GM12878 (cell line): ENCODE data around the gene PLTP. TPM values are rescaled to one million over a fixed set of nuclear protein-coding genes. Genes with fewer than 3 reads are reported as not detected.

Source experiments
- ATAC-seq: fragments of 200-7000 bp; cut with Tn5 transposase; 3 replicates; pipeline ENCODE4 v1.9.1; 2020; ENCODE audit warnings: mild to moderate bottlenecking, moderate library complexity
- BruUV-seq: library from RNA; stranded (reverse); fragments of 400-500 nt; replicated peaks from 2 replicates; lab custom pipeline; 2021; lab: Mats Ljungman, UMichigan
- CTCF ChIA-PET: fragments of 300-600 bp; sonication (Branson Sonifier 250); formaldehyde crosslinking; extraction: SDS; loops from one replicate; lab custom pipeline; 2021; ENCODE audit warnings: inconsistent platforms; lab: Yijun Ruan, JAX
- POLR2A ChIA-PET: fragments of 350-600 bp; formaldehyde crosslinking; extraction: SDS; loops from one replicate; lab custom pipeline; 2021; ENCODE audit warnings: inconsistent platforms; lab: Charles Lee
- RAD21 ChIA-PET: fragments of 300-600 bp; sonication (Branson Sonifier 250); formaldehyde crosslinking; loops from one replicate; lab custom pipeline; 2023; ENCODE audit warnings: antibody characterized with exemption; ENCODE audit not compliant: unreplicated experiment; lab: Charles Lee
- SMC1A ChIA-PET: fragments of 300-600 bp; sonication (Branson Sonifier 250); formaldehyde crosslinking; loops from one replicate; lab custom pipeline; 2023; ENCODE audit not compliant: unreplicated experiment, uncharacterized antibody; lab: Charles Lee
- DNase-seq: peaks from one replicate; pipeline ENCODE4 v3.0.0-alpha.2; 2011; ENCODE audit warnings: low read depth, low spot score
- FAIRE-seq: peaks from 3 replicates; lab custom pipeline; 2011; peaks lifted over from hg19 to GRCh38; lab: Jason Lieb, UNC
- H2AFZ ChIP-seq: 2 replicates; pipeline ENCODE4 v1.6.0; 2011; ENCODE audit warnings: low read depth, low read length, control low read depth; ENCODE audit not compliant: control insufficient read depth
- H3K27ac ChIP-seq: 2 replicates; pipeline ENCODE4 v1.5.1; 2011; ENCODE audit warnings: control low read depth; ENCODE audit not compliant: control insufficient read depth, insufficient read depth
- H3K27me3 ChIP-seq, 2 experiments: replicated peaks in 1 of 2; 2 replicates each; pipeline versions ENCODE4 v1.6.0 to v1.6.1; 2011; ENCODE audit warnings: low read length in 1 of 2; ENCODE audit not compliant: control insufficient read depth in 2 of 2, insufficient read depth in 2 of 2
- H3K36me3 ChIP-seq, 2 experiments: 2 replicates each; pipeline ENCODE4 v1.5.1; 2011; ENCODE audit warnings: low read length in 1 of 2; ENCODE audit not compliant: control insufficient read depth in 2 of 2, insufficient read depth in 2 of 2
- H3K4me1 ChIP-seq: 2 replicates; pipeline ENCODE4 v1.6.1; 2011; ENCODE audit warnings: mild to moderate bottlenecking, low read length, moderate library complexity, mixed read lengths; ENCODE audit not compliant: control insufficient read depth, insufficient read depth
- H3K4me2 ChIP-seq: 2 replicates; pipeline ENCODE4 v1.6.0; 2011; ENCODE audit warnings: control low read depth; ENCODE audit not compliant: control insufficient read depth, insufficient read depth
- H3K4me3 ChIP-seq: fragments of 200-600 bp; sonication (generic); 2 replicates; pipeline ENCODE4 v1.5.1; 2016
- H3K79me2 ChIP-seq: 2 replicates; pipeline ENCODE4 v1.6.0; 2011; ENCODE audit warnings: low read length; ENCODE audit not compliant: control insufficient read depth, insufficient read depth
- H3K9ac ChIP-seq: 2 replicates; pipeline ENCODE4 v1.8.0; 2011; ENCODE audit warnings: low read length, control low read depth, mixed read lengths; ENCODE audit not compliant: control insufficient read depth, insufficient read depth
- H3K9me3 ChIP-seq: replicated peaks from 3 replicates; pipeline ENCODE4 v1.5.1; 2011; ENCODE audit warnings: mild to moderate bottlenecking, low read length; ENCODE audit not compliant: control insufficient read depth, insufficient read depth
- H4K20me1 ChIP-seq: 2 replicates; pipeline ENCODE4 v1.6.0; 2011; ENCODE audit not compliant: control insufficient read depth, insufficient read depth
- CREB1 ChIP-seq: IDR thresholded peaks from 2 replicates; pipeline ENCODE4 v1.6.1; 2012; ENCODE audit warnings: low read depth, mild to moderate bottlenecking, inconsistent platforms
- E2F8 ChIP-seq: fragments of 450-650 bp; IDR thresholded peaks from 2 replicates; pipeline ENCODE4 v1.6.1; 2018; ENCODE audit warnings: mild to moderate bottlenecking, low read depth, moderate library complexity; ENCODE audit not compliant: partially characterized antibody
- EGR1 ChIP-seq, 2 experiments: IDR thresholded peaks; 1 replicate in 1 of 2; 2 replicates in 1 of 2; pipeline ENCODE4 v1.6.1; 2011 to 2012; ENCODE audit warnings: low read depth in 2 of 2, low read length in 2 of 2, borderline replicate concordance in 1 of 2, mild to moderate bottlenecking in 1 of 2, moderate library complexity in 1 of 2
- EP300 ChIP-seq, 2 experiments: fragments of 150-350 bp in 1 of 2; IDR thresholded peaks; 2 replicates each; pipeline ENCODE4 v1.6.1; 2011 to 2012; ENCODE audit warnings: low read depth in 2 of 2, low read length in 2 of 2, borderline replicate concordance in 1 of 2, improper control_type of control experiment in 1 of 2, inconsistent platforms in 1 of 2; ENCODE audit not compliant: control insufficient read depth in 1 of 2
- JUND ChIP-seq: IDR thresholded peaks from 2 replicates; pipeline ENCODE4 v1.6.1; 2012; ENCODE audit warnings: low read depth, mild to moderate bottlenecking, low read length, improper control_type of control experiment, moderate library complexity
- MLLT1 ChIP-seq: fragments of 450-650 bp; IDR thresholded peaks from 2 replicates; pipeline ENCODE4 v1.6.1; 2016; ENCODE audit warnings: mild to moderate bottlenecking
- MXI1 ChIP-seq: fragments of 150-350 bp; IDR thresholded peaks from 2 replicates; pipeline ENCODE4 v1.6.1; 2011; ENCODE audit warnings: low read depth, mild to moderate bottlenecking, inconsistent platforms, low read length, improper control_type of control experiment
- PML ChIP-seq: IDR thresholded peaks from 2 replicates; pipeline ENCODE4 v1.6.1; 2012; ENCODE audit warnings: low read length, inconsistent platforms
- RELA ChIP-seq: fragments of 450-650 bp; IDR thresholded peaks from 2 replicates; pipeline ENCODE4 v1.8.0; 2014; ENCODE audit warnings: borderline replicate concordance; ENCODE audit not compliant: partially characterized antibody
- STAT3 ChIP-seq: IDR thresholded peaks from 2 replicates; pipeline ENCODE4 v1.6.1; 2011; ENCODE audit warnings: low read depth, low read length, improper control_type of control experiment
- TAF1 ChIP-seq: IDR thresholded peaks from 2 replicates; pipeline ENCODE4 v1.6.1; 2011; ENCODE audit warnings: mild to moderate bottlenecking, low read depth, low read length, borderline replicate concordance
- TCF12 ChIP-seq: IDR thresholded peaks from 2 replicates; pipeline ENCODE4 v1.6.1; 2011; ENCODE audit warnings: low read depth, mild to moderate bottlenecking, low read length
- ZNF217 ChIP-seq: fragments of 450-650 bp; IDR thresholded peaks from 2 replicates; pipeline ENCODE4 v1.6.1; 2017; ENCODE audit warnings: antibody characterized with exemption, mild to moderate bottlenecking
- ZNF274 ChIP-seq: IDR thresholded peaks from one replicate; pipeline ENCODE4 v1.8.0; 2011; ENCODE audit not compliant: insufficient read length, insufficient read depth
- in situ Hi-C: fragments of 300-500 bp; cut with MboI; formaldehyde crosslinking; loops from 9 replicates; pipeline ENCODE4 v1.14.3; 2018; ENCODE audit warnings: mixed read lengths
- intact Hi-C: fragments of 100-400 bp; cut with micrococcal nuclease; formaldehyde crosslinking; loops from one replicate; pipeline ENCODE4 v1.14.2; 2022; ENCODE audit not compliant: unreplicated experiment
- polyA plus RNA-seq, 11 experiments: library from polyadenylated mRNA; depleted of rRNA in 4 of 11; unstranded in 6 of 11; stranded (reverse) in 5 of 11; fragments of >200 nt; fragmentation: Nextera tagmentation in 4 of 11; fragmentation: Illumina TruSeq in 1 of 11; extraction: Ambion mirVana in 4 of 11; extraction: Trizol in 1 of 11; gene quantifications; 1 replicate in 1 of 11; 2 replicates in 10 of 11; pipeline versions ENCODE4 v1.2.1 to v1.2.3, GENCODE V29; 2011 to 2016; ENCODE audit warnings: inconsistent platforms in 2 of 11, missing spikeins in 2 of 11, low read depth in 1 of 11
- total RNA-seq, 4 experiments: library from RNA; depleted of rRNA in 3 of 4; stranded (reverse); fragments of >200 nt in 3 of 4; fragmentation: Illumina TruSeq in 1 of 4; extraction: Trizol in 1 of 4; gene quantifications; 2 replicates each; pipeline versions ENCODE4 v1.2.1 to v1.2.3, GENCODE V29; 2013 to 2021
- TF ChIP-seq, protein P1 (sequence below): fragments of 450-650 bp; IDR thresholded peaks from 2 replicates; pipeline ENCODE4 v1.6.1; 2016; ENCODE audit warnings: mild to moderate bottlenecking, moderate library complexity, borderline replicate concordance

Gene PLTP
- total and polyA plus RNA-seq, 10 of the 15 experiments (the other 5 are each of a cell fraction or from before 2014, with no cell fraction given) = 1.6 to 17.0 (median 7.6) TPM

GRCh38 chr20:45851501-45851900 lies 60.5 kb downstream of the PLTP start:
- Histone ChIP-seq H3K4me3 (no peak overlapping the region), H3K27me3 (no peaks in the 10 kb centered on the region), H3K27ac (no peak overlapping the region), H3K9me3 (no peaks in the 10 kb centered on the region), H2AFZ (no peak overlapping the region), H3K9ac (no peak overlapping the region), H3K4me2 (no peak overlapping the region), H4K20me1 (no peaks in the 10 kb centered on the region), H3K4me1 (peaks cover 6% of the 10 kb centered on the region), H3K36me3 (no peaks in the 10 kb centered on the region), H3K79me2 (peaks cover 12% of the 10 kb centered on the region)
- no peak for TF ChIP-seq E2F8
- no peak for TF ChIP-seq JUND
- no peak for TF ChIP-seq ZNF274
- TF ChIP-seq, protein P1, sequence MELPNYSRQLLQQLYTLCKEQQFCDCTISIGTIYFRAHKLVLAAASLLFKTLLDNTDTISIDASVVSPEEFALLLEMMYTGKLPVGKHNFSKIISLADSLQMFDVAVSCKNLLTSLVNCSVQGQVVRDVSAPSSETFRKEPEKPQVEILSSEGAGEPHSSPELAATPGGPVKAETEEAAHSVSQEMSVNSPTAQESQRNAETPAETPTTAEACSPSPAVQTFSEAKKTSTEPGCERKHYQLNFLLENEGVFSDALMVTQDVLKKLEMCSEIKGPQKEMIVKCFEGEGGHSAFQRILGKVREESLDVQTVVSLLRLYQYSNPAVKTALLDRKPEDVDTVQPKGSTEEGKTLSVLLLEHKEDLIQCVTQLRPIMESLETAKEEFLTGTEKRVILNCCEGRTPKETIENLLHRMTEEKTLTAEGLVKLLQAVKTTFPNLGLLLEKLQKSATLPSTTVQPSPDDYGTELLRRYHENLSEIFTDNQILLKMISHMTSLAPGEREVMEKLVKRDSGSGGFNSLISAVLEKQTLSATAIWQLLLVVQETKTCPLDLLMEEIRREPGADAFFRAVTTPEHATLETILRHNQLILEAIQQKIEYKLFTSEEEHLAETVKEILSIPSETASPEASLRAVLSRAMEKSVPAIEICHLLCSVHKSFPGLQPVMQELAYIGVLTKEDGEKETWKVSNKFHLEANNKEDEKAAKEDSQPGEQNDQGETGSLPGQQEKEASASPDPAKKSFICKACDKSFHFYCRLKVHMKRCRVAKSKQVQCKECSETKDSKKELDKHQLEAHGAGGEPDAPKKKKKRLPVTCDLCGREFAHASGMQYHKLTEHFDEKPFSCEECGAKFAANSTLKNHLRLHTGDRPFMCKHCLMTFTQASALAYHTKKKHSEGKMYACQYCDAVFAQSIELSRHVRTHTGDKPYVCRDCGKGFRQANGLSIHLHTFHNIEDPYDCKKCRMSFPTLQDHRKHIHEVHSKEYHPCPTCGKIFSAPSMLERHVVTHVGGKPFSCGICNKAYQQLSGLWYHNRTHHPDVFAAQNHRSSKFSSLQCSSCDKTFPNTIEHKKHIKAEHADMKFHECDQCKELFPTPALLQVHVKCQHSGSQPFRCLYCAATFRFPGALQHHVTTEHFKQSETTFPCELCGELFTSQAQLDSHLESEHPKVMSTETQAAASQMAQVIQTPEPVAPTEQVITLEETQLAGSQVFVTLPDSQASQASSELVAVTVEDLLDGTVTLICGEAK = no peak
- no peak for TF ChIP-seq EGR1 (IDR thresholded peaks at IDR 0.05; ENCODE audit: borderline replicate concordance in 1 of 2, low read depth in 2 of 2, low read length in 2 of 2)
- no peak for TF ChIP-seq RELA
- no peak for TF ChIP-seq TCF12
- TF ChIP-seq EP300 (IDR thresholded peaks at IDR 0.05; ENCODE audit: borderline replicate concordance in 1 of 2, control insufficient read depth in 1 of 2, low read depth in 2 of 2, low read length in 2 of 2) = no peak
- TF ChIP-seq CREB1 = no peak
- TF ChIP-seq STAT3 = no peak
- no peak for TF ChIP-seq ZNF217
- TF ChIP-seq MXI1 = no peak
- TF ChIP-seq MLLT1 = no peak
- TF ChIP-seq TAF1 = no peak
- TF ChIP-seq PML = no peak
- in situ Hi-C loops = no loop called here
- ChIA-PET POLR2A (interaction anchor here (1.2 to 2.4 kb wide), 3 partner anchors 9 to 38 kb away, joined by 4 to 10 read pairs (median 7); partner anchors contain the start of gene UBE2C), SMC1A (interaction anchor here (1.0 to 1.3 kb wide), 2 partner anchors 39 to 53 kb away, joined by 3 read pairs; no protein-coding TSS in a partner anchor), RAD21 (no interaction called here), CTCF (interaction anchor here (1.2 to 1.5 kb wide), 2 partner anchors 17 to 52 kb away, joined by 4 read pairs; no protein-coding TSS in a partner anchor)
- ATAC-seq (no peak), DNase-seq (no peak), FAIRE-seq (no peak)
- intact Hi-C loops = no loop called here
- BruUV-seq = no TSS peak
